ENCODE measurements around the gene APOO. TPM values are rescaled to one million over a fixed set of nuclear protein-coding genes. Genes with fewer than 3 reads are reported as not detected.

APOO gene
- total RNA-seq, 1 experiment from 2014 or later = 23.4 TPM

- BruUV-seq (replicated peaks) = no TSS peak
- H3K4me1 Mint-ChIP-seq (ENCODE audit: low read depth, unreplicated experiment) = peaks cover 10% of the 10 kb centered on the region
Observed at GRCh38 chrX:23825675-23826074, 82.1 kb downstream of the APOO start.

DNA sequence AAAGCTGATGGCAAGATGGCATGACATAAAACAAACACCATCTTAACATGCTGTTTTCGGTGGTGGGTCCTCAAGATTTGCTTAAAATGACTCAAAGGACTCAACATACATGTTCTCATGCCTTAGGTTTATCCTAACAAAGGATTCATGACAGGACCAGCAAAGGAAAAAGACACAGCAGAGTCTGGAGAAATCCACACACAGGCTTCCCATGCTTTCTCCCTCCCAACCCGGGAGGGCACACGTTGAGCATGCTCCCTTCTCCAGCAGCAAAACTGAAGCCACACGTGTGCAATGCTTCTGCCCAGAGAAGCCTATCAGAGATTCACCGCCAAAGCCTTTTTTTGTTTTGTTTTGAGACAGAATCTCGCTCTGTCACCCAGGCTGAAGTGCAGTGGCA, 84.9 kb downstream of the APOO start:
- Histone ChIP-seq H3K4me1 (peaks cover 16% of the 10 kb centered on the region), H3K9me3 (no peaks in the 10 kb centered on the region), H3K4me3 (ENCODE audit: low read depth, low read length) (no peak overlapping the region), H3K27me3 (replicated peaks; ENCODE audit: control insufficient read depth, insufficient read depth, low read length) (no peaks in the 10 kb centered on the region), H3K36me3 (ENCODE audit: control insufficient read depth, insufficient read depth, low read length) (no peaks in the 10 kb centered on the region)
- H3K27ac Mint-ChIP-seq (ENCODE audit: unreplicated experiment) = peak overlapping the region; percentile 75
- H3K4me3 Mint-ChIP-seq (ENCODE audit: unreplicated experiment) = no peak overlapping the region
- TF ChIP-seq, protein P1, sequence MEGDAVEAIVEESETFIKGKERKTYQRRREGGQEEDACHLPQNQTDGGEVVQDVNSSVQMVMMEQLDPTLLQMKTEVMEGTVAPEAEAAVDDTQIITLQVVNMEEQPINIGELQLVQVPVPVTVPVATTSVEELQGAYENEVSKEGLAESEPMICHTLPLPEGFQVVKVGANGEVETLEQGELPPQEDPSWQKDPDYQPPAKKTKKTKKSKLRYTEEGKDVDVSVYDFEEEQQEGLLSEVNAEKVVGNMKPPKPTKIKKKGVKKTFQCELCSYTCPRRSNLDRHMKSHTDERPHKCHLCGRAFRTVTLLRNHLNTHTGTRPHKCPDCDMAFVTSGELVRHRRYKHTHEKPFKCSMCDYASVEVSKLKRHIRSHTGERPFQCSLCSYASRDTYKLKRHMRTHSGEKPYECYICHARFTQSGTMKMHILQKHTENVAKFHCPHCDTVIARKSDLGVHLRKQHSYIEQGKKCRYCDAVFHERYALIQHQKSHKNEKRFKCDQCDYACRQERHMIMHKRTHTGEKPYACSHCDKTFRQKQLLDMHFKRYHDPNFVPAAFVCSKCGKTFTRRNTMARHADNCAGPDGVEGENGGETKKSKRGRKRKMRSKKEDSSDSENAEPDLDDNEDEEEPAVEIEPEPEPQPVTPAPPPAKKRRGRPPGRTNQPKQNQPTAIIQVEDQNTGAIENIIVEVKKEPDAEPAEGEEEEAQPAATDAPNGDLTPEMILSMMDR (IDR thresholded peaks at IDR 0.05; ENCODE audit: insufficient read depth in 1 of 2, low read depth in 1 of 2, low read length in 1 of 2, severe bottlenecking in 1 of 2, unreplicated experiment in 1 of 2) = no peak
- TSS peak; percentile 99 for BruUV-seq (replicated peaks)
- H3K9me3 Mint-ChIP-seq (ENCODE audit: unreplicated experiment) = no peaks in the 10 kb centered on the region
- H3K36me3 Mint-ChIP-seq (ENCODE audit: insufficient read depth, unreplicated experiment) = no peaks in the 10 kb centered on the region
- CTCF ChIA-PET = interaction anchor here (1.1 kb wide), 1 partner anchor 79 kb away, joined by 3 read pairs; no protein-coding TSS in a partner anchor
- no peak for DNase-seq
- intact Hi-C loops (cut with micrococcal nuclease; ENCODE audit: unreplicated experiment) = loop anchor here (1.0 to 2.0 kb wide), 3 partner anchors 16 to 78 kb away; no protein-coding TSS in a partner anchor
- peaks cover 16% of the 10 kb centered on the region for H3K4me1 Mint-ChIP-seq (ENCODE audit: low read depth, unreplicated experiment)
- H3K27me3 Mint-ChIP-seq (ENCODE audit: insufficient read depth, unreplicated experiment) = no peaks in the 10 kb centered on the region
- POLR2A ChIA-PET = no interaction called here

More at GRCh38 chrX:23825675-23826074, 82.1 kb downstream of the APOO start:
- H3K4me3 ChIP-seq (ENCODE audit: low read depth, low read length) = no peak overlapping the region
- Mint-ChIP-seq H3K27ac (ENCODE audit: unreplicated experiment) (no peak overlapping the region), H3K9me3 (ENCODE audit: unreplicated experiment) (no peaks in the 10 kb centered on the region), H3K27me3 (ENCODE audit: insufficient read depth, unreplicated experiment) (no peaks in the 10 kb centered on the region), H3K36me3 (ENCODE audit: insufficient read depth, unreplicated experiment) (no peaks in the 10 kb centered on the region), H3K4me3 (ENCODE audit: unreplicated experiment) (no peak overlapping the region)
- H3K4me1 ChIP-seq = peaks cover 16% of the 10 kb centered on the region
- CTCF ChIA-PET = no interaction called here
- H3K27me3 ChIP-seq (replicated peaks; ENCODE audit: control insufficient read depth, insufficient read depth, low read length) = no peaks in the 10 kb centered on the region
- intact Hi-C loops (cut with micrococcal nuclease; ENCODE audit: unreplicated experiment) = no loop called here
- POLR2A ChIA-PET = no interaction called here
- no peaks in the 10 kb centered on the region for H3K36me3 ChIP-seq (ENCODE audit: control insufficient read depth, insufficient read depth, low read length)
- DNase-seq = no peak
- no peaks in the 10 kb centered on the region for H3K9me3 ChIP-seq
- TF ChIP-seq, protein P1 (IDR thresholded peaks at IDR 0.05; ENCODE audit: insufficient read depth in 1 of 2, low read depth in 1 of 2, low read length in 1 of 2, severe bottlenecking in 1 of 2, unreplicated experiment in 1 of 2) = no peak

GRCh38 chrX:23822397-23822796, 85.3 kb downstream of the APOO start:
- Mint-ChIP-seq H3K9me3 (ENCODE audit: unreplicated experiment) (no peaks in the 10 kb centered on the region), H3K27me3 (ENCODE audit: insufficient read depth, unreplicated experiment) (no peaks in the 10 kb centered on the region), H3K4me1 (ENCODE audit: low read depth, unreplicated experiment) (peaks cover 16% of the 10 kb centered on the region), H3K4me3 (ENCODE audit: unreplicated experiment) (peak overlapping the region; percentile 16), H3K36me3 (ENCODE audit: insufficient read depth, unreplicated experiment) (no peaks in the 10 kb centered on the region), H3K27ac (ENCODE audit: unreplicated experiment) (peak overlapping the region; percentile 75)
- DNase-seq = peak in 1 of 2 experiments; percentile 36
- intact Hi-C loops (cut with micrococcal nuclease; ENCODE audit: unreplicated experiment) = loop anchor here (1.0 to 2.0 kb wide), 3 partner anchors 15 to 78 kb away; no protein-coding TSS in a partner anchor
- no peaks in the 10 kb centered on the region for H3K36me3 ChIP-seq (ENCODE audit: control insufficient read depth, insufficient read depth, low read length)
- peaks cover 16% of the 10 kb centered on the region for H3K4me1 ChIP-seq
- no peaks in the 10 kb centered on the region for H3K9me3 ChIP-seq
- no TSS peak for BruUV-seq (replicated peaks)
- TF ChIP-seq, protein P1 (IDR thresholded peaks at IDR 0.05; ENCODE audit: insufficient read depth in 1 of 2, low read depth in 1 of 2, low read length in 1 of 2, severe bottlenecking in 1 of 2, unreplicated experiment in 1 of 2) = no peak
- no peaks in the 10 kb centered on the region for H3K27me3 ChIP-seq (replicated peaks; ENCODE audit: control insufficient read depth, insufficient read depth, low read length)
- ChIA-PET CTCF (interaction anchor here (1.1 kb wide), 1 partner anchor 79 kb away, joined by 3 read pairs; no protein-coding TSS in a partner anchor), POLR2A (no interaction called here)
- H3K4me3 ChIP-seq (ENCODE audit: low read depth, low read length) = no peak overlapping the region

Measured in Caco-2 (cell line).